Middle frontal gyrus (tissue), 1 donor: ENCODE results near the gene AQP2.

Experiments used
- DNase-seq: peaks from one replicate; pipeline ENCODE4 v3.0.0-alpha.2; 2015; ENCODE audit warnings: low spot score; ENCODE audit errors: extremely low spot score

AQP2 gene

DNA sequence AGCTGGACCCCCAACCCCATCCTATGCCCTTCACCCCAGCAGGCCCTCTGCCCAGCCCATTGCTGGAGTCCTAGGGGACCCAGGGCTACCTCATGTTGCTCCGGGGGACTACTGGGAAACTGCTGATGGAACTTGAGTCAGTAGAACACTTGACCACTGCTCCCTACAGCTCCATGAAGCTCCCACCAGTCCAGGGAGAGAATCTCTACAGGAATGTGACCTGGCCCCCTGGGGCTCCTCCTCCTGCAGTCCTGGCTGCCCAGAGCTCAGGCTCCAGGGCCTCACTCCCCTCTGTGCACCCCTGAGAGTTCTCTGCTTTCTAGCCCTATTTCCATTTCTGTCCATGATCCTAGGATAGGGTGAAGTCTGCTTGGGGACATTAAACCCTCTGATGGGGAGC is 10.8 kb upstream of the AQP2 start:
- no peak for DNase-seq

DNA sequence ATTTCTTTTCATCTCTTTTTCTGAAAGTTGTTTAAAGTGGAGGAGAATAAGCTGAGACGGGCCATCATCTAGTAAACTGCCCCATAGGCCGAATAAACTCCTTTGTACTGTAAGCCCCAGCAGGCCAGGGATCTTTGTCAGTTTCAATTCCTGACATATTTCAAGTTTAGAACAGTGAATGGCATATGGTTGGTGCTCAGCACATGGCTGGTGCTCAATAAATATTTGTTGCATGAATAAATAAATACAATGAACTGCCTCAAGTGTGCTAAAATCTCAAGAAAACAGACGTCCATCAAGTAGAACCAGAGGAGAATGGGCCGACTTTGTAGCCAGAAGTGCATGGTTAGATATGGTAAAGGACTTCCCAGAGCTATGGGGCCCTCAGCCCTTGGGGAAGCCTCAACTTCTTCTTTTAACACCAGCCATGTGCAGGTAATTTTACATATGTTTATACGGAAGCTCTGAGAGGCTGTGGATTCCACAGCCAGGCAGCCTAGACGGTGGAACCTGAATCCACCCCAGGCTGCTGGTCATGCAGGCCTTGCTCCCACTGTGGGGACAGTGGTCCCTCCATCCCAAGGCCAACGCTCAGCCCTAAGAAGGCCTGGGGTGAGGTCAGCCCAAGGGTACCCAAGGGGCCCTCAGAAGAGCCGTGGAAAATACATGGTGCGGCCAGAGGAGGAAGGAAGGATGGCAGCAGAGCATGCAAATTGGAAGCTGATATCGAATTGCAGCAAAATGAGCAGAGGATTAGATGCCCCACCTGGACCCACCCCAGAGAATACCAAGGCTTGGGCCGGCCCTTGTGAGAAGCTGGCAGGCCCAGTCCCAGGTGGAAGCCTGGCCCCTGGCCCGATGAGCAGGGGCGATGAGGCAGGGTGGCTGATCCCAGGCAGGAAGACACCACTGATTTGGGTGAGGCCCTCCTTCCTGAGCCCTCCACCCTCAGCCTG is 8.7 kb upstream of the AQP2 start:
- DNase-seq = no peak

DNA sequence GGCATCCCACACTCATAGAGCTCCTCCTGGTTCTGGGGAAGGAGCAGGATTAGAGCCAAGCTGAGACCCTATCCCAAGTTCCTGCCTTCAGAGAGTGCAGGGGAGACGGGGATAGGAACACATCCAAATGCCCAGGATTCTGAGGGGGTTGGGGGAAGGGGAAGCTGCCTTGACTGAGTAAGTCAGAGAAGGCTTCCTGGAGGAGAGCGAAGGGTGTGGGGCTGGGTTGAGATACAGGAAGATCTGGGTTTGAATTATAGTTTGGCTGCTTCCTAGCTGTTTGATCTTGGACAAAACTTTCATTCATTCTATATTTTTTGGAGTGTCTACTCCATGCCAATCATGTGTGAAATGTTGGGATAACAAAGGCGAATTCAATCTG is 8.0 kb upstream of the AQP2 start:
- DNase-seq = no peak

- no peak for DNase-seq
These were observed 7.5 kb upstream of the AQP2 start for GRCh38 chr12:49942921-49943624.

DNA sequence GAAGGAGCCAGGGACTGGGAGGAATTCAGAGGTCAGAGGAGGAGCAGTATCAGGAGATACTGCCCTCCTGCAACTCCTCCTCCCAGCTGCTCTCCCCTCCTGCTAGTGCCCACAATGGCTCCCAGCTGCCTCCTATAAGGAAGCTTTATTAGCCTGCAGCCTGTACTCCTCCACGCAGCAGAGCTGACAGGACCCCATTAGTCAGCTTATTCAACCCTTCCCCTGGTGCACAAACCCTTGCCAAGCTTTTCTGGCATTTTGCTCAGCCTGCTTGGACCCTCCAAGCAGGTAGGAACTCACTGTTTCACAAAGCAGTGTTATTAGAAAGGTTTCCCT is 6.9 kb upstream of the AQP2 start:
- no peak for DNase-seq

DNA sequence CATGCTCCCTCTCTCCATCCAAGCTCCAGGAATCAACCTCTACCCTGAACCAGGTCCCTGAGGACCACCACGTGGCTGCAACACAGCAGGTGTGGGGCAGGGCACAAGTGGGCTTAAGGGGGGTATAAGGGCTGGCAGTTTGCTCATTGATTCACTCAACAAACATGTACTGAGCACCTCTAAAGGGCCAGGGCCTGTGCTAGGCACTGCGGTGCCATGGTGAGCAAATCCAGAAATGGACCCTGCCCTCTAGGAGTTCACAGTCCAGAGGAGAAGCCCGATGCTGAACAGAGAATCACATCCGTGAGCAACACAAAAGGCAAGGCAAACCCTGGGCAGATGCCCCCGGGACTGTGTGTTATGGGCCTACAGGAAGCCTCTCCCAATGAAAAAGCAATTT is 6.5 kb upstream of the AQP2 start:
- no peak for DNase-seq

- DNase-seq = no peak
These were observed 5.8 kb upstream of the AQP2 start for GRCh38 chr12:49944718-49945117.

GRCh38 chr12:49945394-49946080 is 5.0 kb upstream of the AQP2 start:
- DNase-seq = peak; percentile 53

- DNase-seq = no peak
These were observed 4.5 kb upstream of the AQP2 start for GRCh38 chr12:49946086-49946485.

GRCh38 chr12:49946497-49946896 is 4.0 kb upstream of the AQP2 start:
- DNase-seq = no peak

GRCh38 chr12:49947593-49948226 is 2.8 kb upstream of the AQP2 start:
- no peak for DNase-seq

GRCh38 chr12:49948866-49949845 is 1.4 kb upstream of the AQP2 start:
- no peak for DNase-seq

DNA sequence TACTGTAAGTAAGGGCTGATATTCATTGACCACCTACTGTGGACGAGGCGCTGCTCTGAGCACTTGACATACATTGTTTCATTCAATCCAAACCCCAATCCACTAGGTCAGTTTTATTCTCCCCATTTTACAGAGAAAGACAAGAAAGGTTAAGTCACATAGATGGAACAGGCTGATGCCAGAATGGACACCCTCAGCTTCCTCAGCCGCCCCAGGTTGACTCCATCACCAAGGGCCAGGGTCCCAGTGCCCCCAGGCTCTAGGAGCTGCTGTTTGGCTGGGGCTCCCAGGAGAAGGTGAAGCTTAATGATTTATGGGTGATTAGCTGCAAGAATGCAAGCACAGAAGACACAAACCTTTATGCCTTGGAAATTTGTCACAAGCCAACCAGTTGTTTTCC is 671 bp upstream of the AQP2 start:
- no peak for DNase-seq

- no peak for DNase-seq
These were observed 1.1 kb downstream of the AQP2 start for GRCh38 chr12:49951411-49952240.

- DNase-seq = no peak
These were observed 2.0 kb downstream of the AQP2 start for GRCh38 chr12:49952391-49953055.

DNA sequence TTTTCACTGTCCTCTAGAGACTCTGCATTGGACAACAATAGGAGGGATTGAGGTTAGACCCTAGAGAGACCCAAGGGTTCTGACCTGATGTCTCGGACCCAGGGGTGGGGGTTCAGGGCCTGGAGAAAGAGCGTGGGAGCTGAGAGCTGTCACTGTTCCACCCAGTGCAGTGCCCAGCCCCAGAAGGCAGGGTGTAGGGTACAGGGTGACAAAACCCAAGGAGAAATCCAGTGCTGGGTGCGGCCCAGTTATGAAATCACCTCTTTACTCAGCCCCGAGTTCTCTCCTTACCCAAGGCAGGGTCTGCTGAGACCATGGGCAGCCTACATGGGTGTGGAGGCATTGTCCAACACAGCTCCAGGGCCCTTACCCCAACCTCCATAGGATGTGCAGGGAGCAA is 2.6 kb downstream of the AQP2 start:
- DNase-seq = no peak

DNA sequence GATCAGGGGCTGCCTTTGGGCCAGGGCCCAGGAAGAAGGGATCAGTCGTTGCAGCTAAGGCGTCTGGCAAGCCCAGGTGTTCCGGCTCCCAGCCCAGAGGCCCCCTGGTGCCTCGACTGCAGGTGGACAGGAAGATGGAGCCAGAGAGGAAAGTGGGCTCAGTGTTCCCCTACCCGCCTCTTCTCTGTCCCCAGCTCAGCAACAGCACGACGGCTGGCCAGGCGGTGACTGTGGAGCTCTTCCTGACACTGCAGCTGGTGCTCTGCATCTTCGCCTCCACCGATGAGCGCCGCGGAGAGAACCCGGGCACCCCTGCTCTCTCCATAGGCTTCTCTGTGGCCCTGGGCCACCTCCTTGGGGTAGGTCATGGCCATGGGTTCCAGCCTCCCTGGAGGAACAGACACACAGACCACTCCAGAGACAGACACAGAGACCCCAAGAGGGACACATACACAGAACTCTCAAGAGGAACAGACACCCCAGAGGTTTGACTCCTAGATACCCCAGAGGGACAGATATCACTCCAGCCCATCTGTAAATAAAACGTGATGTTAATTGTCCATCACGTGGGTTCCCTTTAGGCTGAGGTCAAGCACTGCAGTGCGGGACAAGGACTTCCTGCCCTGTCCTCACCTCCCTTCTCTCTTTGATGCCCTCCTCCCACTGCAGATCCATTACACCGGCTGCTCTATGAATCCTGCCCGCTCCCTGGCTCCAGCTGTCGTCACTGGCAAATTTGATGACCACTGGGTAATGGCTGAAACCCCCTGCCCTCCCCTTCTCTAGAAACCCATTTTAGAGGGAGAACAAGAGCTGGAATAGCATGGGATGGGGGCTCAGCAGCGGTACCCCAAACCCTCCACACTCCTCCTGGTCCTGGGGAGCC is 3.7 kb downstream of the AQP2 start:
- no peak for DNase-seq
